Caco-2 (cell line): Measurements from ENCODE around the gene PSMC1. TPM values are rescaled to one million over a fixed set of nuclear protein-coding genes. Genes with fewer than 3 reads are reported as not detected.

Experiments used
- BruUV-seq: library from RNA; stranded (reverse); fragments of 400-500 nt; replicated peaks from 2 replicates; lab custom pipeline; 2021; lab: Mats Ljungman, UMichigan
- CTCF ChIA-PET: fragments of 300-600 bp; sonication (Branson Sonifier 250); formaldehyde crosslinking; loops from one replicate; lab custom pipeline; 2022; ENCODE audit warnings: antibody characterized with exemption; lab: Charles Lee
- POLR2A ChIA-PET: fragments of 300-600 bp; sonication (Branson Sonifier 250); formaldehyde crosslinking; loops from one replicate; lab custom pipeline; 2022; ENCODE audit warnings: antibody characterized with exemption; lab: Charles Lee
- DNase-seq, 2 experiments: peaks; one replicate each; pipeline versions ENCODE4 v3.0.0 to v3.0.0-alpha.2; 2020 to 2022
- H3K27me3 ChIP-seq: replicated peaks from 2 replicates; pipeline ENCODE4 v1.6.0; 2011; ENCODE audit warnings: low read length; ENCODE audit not compliant: control insufficient read depth, insufficient read depth
- H3K36me3 ChIP-seq: 2 replicates; pipeline ENCODE4 v1.5.1; 2011; ENCODE audit warnings: low read length; ENCODE audit not compliant: control insufficient read depth, insufficient read depth
- H3K4me1 ChIP-seq: fragments of 250-450 bp; sonication (Bioruptor Pico); 2 replicates; pipeline ENCODE4 v1.5.1; 2020; ENCODE audit warnings: mild to moderate bottlenecking
- H3K4me3 ChIP-seq: 2 replicates; pipeline ENCODE4 v1.5.1; 2011; ENCODE audit warnings: low read depth, mild to moderate bottlenecking, control low read depth, low read length
- H3K9me3 ChIP-seq: fragments of 250-450 bp; sonication (Bioruptor Pico); 2 replicates; pipeline ENCODE4 v1.5.1; 2020; ENCODE audit warnings: mild to moderate bottlenecking, moderate library complexity
- H3K27ac Mint-ChIP-seq: one replicate; pipeline ENCODE4 v1.8.0; 2022; ENCODE audit warnings: mixed read lengths; ENCODE audit not compliant: unreplicated experiment
- H3K27me3 Mint-ChIP-seq: one replicate; pipeline ENCODE4 v1.8.0; 2022; ENCODE audit warnings: mixed read lengths; ENCODE audit not compliant: insufficient read depth, unreplicated experiment
- H3K36me3 Mint-ChIP-seq: one replicate; pipeline ENCODE4 v1.8.0; 2022; ENCODE audit warnings: mild to moderate bottlenecking, mixed read lengths; ENCODE audit not compliant: insufficient read depth, unreplicated experiment
- H3K4me1 Mint-ChIP-seq: one replicate; pipeline ENCODE4 v1.8.0; 2022; ENCODE audit warnings: low read depth, mixed read lengths; ENCODE audit not compliant: unreplicated experiment
- H3K4me3 Mint-ChIP-seq: one replicate; pipeline ENCODE4 v1.8.0; 2022; ENCODE audit warnings: mild to moderate bottlenecking, moderate library complexity, mixed read lengths; ENCODE audit not compliant: unreplicated experiment
- H3K9me3 Mint-ChIP-seq: one replicate; pipeline ENCODE4 v1.8.0; 2022; ENCODE audit warnings: mixed read lengths; ENCODE audit not compliant: unreplicated experiment
- intact Hi-C: fragments of 100-400 bp; cut with micrococcal nuclease; formaldehyde crosslinking; loops from one replicate; pipeline ENCODE4 v1.10.0; 2022; ENCODE audit not compliant: unreplicated experiment
- total RNA-seq: library from RNA; stranded (reverse); gene quantifications from 2 replicates; pipeline ENCODE4 v1.2.3, GENCODE V29; 2022
- TF ChIP-seq, protein P1 (sequence below), 2 experiments: fragments of 200-600 bp in 1 of 2; IDR thresholded peaks; 1 replicate in 1 of 2; 2 replicates in 1 of 2; pipeline versions ENCODE4 v1.5.1 to v1.8.0; 2011 to 2022; ENCODE audit warnings: antibody characterized with exemption in 1 of 2, control low read depth in 1 of 2, inconsistent platforms in 1 of 2, low read depth in 1 of 2, low read length in 1 of 2, mild to moderate bottlenecking in 1 of 2, moderate library complexity in 1 of 2; ENCODE audit not compliant: insufficient read depth in 1 of 2, severe bottlenecking in 1 of 2, unreplicated experiment in 1 of 2

PSMC1 gene
- total RNA-seq, 1 experiment from 2014 or later = 101 TPM

DNA sequence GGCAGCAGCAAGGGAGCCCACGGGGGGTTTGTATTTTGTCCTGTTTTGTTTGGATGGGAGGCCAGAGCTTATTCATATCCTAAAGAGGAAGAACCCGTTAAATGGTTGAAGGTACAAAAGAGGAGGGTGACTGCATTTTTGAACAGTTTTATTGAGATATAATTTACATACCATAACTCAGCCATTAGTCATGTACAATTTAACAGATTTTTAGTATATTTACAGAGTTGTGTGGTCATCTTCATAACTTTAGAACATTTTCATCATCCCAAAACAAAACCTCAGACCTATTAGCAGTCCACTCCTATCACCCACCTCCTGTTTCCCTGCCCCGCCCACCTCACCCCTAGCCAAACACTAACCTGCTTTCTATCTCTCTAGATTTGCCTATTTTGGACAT, 62.8 kb downstream of the PSMC1 start:
- no peak overlapping the region for H3K4me3 Mint-ChIP-seq
- no peaks in the 10 kb centered on the region for H3K9me3 ChIP-seq
- no peaks in the 10 kb centered on the region for H3K4me1 Mint-ChIP-seq
- no peak for DNase-seq
- no peaks in the 10 kb centered on the region for H3K27me3 ChIP-seq
- intact Hi-C loops = no loop called here
- H3K27me3 Mint-ChIP-seq = no peaks in the 10 kb centered on the region
- POLR2A ChIA-PET = no interaction called here
- peaks cover 20% of the 10 kb centered on the region for H3K36me3 Mint-ChIP-seq
- no peaks in the 10 kb centered on the region; the same call in 1 of the 2 replicates for H3K36me3 ChIP-seq
- BruUV-seq = no TSS peak
- no peak overlapping the region for H3K27ac Mint-ChIP-seq
- no peak overlapping the region for H3K4me3 ChIP-seq
- peaks cover 15% of the 10 kb centered on the region for H3K9me3 Mint-ChIP-seq
- TF ChIP-seq, protein P1, sequence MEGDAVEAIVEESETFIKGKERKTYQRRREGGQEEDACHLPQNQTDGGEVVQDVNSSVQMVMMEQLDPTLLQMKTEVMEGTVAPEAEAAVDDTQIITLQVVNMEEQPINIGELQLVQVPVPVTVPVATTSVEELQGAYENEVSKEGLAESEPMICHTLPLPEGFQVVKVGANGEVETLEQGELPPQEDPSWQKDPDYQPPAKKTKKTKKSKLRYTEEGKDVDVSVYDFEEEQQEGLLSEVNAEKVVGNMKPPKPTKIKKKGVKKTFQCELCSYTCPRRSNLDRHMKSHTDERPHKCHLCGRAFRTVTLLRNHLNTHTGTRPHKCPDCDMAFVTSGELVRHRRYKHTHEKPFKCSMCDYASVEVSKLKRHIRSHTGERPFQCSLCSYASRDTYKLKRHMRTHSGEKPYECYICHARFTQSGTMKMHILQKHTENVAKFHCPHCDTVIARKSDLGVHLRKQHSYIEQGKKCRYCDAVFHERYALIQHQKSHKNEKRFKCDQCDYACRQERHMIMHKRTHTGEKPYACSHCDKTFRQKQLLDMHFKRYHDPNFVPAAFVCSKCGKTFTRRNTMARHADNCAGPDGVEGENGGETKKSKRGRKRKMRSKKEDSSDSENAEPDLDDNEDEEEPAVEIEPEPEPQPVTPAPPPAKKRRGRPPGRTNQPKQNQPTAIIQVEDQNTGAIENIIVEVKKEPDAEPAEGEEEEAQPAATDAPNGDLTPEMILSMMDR (IDR thresholded peaks at IDR 0.05; ENCODE audit: insufficient read depth in 1 of 2, low read depth in 1 of 2, low read length in 1 of 2, severe bottlenecking in 1 of 2, unreplicated experiment in 1 of 2) = no peak
- no peaks in the 10 kb centered on the region for H3K4me1 ChIP-seq
- CTCF ChIA-PET = no interaction called here

GRCh38 chr14:90319634-90320541, 63.5 kb downstream of the PSMC1 start:
- no peak for DNase-seq

GRCh38 chr14:90321891-90322290, 65.5 kb downstream of the PSMC1 start:
- H3K36me3 ChIP-seq = no peaks in the 10 kb centered on the region
- no peak overlapping the region for H3K4me3 Mint-ChIP-seq
- ChIA-PET CTCF (no interaction called here), POLR2A (no interaction called here)
- intact Hi-C loops = no loop called here
- DNase-seq = no peak
- TF ChIP-seq, protein P1 (IDR thresholded peaks at IDR 0.05; ENCODE audit: insufficient read depth in 1 of 2, low read depth in 1 of 2, low read length in 1 of 2, severe bottlenecking in 1 of 2, unreplicated experiment in 1 of 2) = no peak
- no TSS peak for BruUV-seq
- H3K4me3 ChIP-seq = no peak overlapping the region
- H3K27me3 ChIP-seq = no peaks in the 10 kb centered on the region
- H3K4me1 Mint-ChIP-seq = no peaks in the 10 kb centered on the region
- no peak overlapping the region for H3K27ac Mint-ChIP-seq
- peaks cover 10% of the 10 kb centered on the region for H3K36me3 Mint-ChIP-seq
- no peaks in the 10 kb centered on the region for H3K27me3 Mint-ChIP-seq
- no peaks in the 10 kb centered on the region for H3K4me1 ChIP-seq
- peaks cover 15% of the 10 kb centered on the region for H3K9me3 Mint-ChIP-seq
- no peaks in the 10 kb centered on the region for H3K9me3 ChIP-seq

More at GRCh38 chr14:90319634-90320541, 63.5 kb downstream of the PSMC1 start:
- POLR2A ChIA-PET = no interaction called here
- no peak overlapping the region for H3K27ac Mint-ChIP-seq
- peaks cover 20% of the 10 kb centered on the region for H3K36me3 Mint-ChIP-seq
- no peaks in the 10 kb centered on the region for H3K9me3 ChIP-seq
- no peak overlapping the region for H3K4me3 ChIP-seq
- no peaks in the 10 kb centered on the region for H3K27me3 ChIP-seq
- intact Hi-C loops = no loop called here
- no peaks in the 10 kb centered on the region for H3K4me1 Mint-ChIP-seq
- no peak overlapping the region for H3K4me3 Mint-ChIP-seq
- H3K4me1 ChIP-seq = no peaks in the 10 kb centered on the region
- no peaks in the 10 kb centered on the region for H3K27me3 Mint-ChIP-seq
- CTCF ChIA-PET = no interaction called here
- TF ChIP-seq, protein P1 (IDR thresholded peaks at IDR 0.05; ENCODE audit: insufficient read depth in 1 of 2, low read depth in 1 of 2, low read length in 1 of 2, severe bottlenecking in 1 of 2, unreplicated experiment in 1 of 2) = no peak
- H3K9me3 Mint-ChIP-seq = peaks cover 15% of the 10 kb centered on the region
- H3K36me3 ChIP-seq = no peaks in the 10 kb centered on the region; the same call in 1 of the 2 replicates
- no TSS peak for BruUV-seq

Other genes starting within 250 kb of the PSMC1 start
- gene KCNK13, start 194.6 kb upstream of the PSMC1 start, total RNA-seq = not detected in 2 replicates
- 17.1 and 18.0 TPM in 2 replicates for gene NRDE2, start 75.4 kb downstream of the PSMC1 start, total RNA-seq
- 405 and 437 TPM in 2 replicates for gene CALM1, start 140.5 kb downstream of the PSMC1 start, total RNA-seq